ENCODE data around the gene GFM1.

DNA sequence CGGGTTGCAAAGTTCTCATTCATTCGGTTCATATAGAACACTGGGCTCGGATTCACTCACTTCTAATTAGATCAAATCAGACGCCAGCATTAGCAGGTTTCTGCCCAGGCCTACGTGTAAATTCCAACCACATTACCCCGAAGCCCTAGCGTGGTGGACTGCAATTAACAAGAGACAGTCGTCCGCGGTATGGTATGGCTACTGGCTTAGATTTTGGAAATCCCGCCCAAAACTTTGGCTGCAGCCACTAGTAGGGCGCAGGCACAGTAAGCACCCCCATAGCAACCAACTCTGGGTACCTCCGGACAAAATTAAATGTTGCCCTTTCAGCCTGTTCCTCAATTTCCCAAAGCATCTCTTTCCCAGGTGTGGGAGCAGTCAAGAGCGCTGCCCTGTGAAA is 87.2 kb downstream of the GFM1 start:
- TF ChIP-seq CTCF (IDR thresholded peaks at IDR 0.05) (no peak), POLR2A (IDR thresholded peaks at IDR 0.05) (no peak)

Measured in esophagus squamous epithelium (tissue), 4 donors.